Testis (tissue), 2 donors: Measurements from ENCODE around the gene SMAD3.

Source experiments
- POLR2A ChIP-seq: fragments of 450-650 bp; IDR thresholded peaks from one replicate; pipeline ENCODE4 v1.6.1; 2017; ENCODE audit warnings: antibody characterized with exemption, mild to moderate bottlenecking, moderate library complexity
- TF ChIP-seq, protein P1 (sequence below), 3 experiments: fragments of 450-650 bp in 2 of 3; fragments of 200-600 bp in 1 of 3; sonication (generic) in 1 of 3; IDR thresholded peaks; one replicate each; pipeline ENCODE4 v1.5.1; 2016 to 2019; ENCODE audit warnings: antibody characterized with exemption in 3 of 3, mild to moderate bottlenecking in 2 of 3, moderate library complexity in 1 of 3

DNA sequence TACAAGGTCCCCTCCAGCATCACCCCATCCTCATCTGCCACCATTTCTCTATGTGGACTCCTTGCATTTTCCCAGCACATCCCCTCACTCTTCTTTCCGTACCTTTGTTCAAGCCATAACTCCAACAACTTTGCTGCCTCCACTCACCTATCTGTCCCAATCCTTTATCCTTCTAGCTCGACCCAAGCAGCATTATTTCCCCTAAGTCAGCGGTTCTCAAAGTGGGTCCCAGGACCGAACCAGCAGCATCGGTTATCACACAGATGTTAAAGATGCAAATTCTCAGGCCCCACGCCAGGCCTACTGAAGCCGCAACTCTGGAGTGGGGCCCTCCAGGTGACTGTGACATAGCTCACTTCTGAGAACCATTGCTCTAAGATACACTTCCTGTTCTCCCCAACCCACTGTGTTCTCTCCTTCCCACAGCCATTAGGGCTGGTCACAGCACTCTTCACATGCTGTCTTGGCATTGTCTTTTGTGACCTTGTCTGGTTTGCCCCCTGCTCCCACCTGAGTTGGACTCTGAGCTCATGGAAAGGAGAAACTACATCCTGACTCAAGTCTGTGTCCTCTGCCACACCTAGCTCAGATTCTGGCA, 132.9 kb downstream of the SMAD3 start:
- TF ChIP-seq, protein P1, sequence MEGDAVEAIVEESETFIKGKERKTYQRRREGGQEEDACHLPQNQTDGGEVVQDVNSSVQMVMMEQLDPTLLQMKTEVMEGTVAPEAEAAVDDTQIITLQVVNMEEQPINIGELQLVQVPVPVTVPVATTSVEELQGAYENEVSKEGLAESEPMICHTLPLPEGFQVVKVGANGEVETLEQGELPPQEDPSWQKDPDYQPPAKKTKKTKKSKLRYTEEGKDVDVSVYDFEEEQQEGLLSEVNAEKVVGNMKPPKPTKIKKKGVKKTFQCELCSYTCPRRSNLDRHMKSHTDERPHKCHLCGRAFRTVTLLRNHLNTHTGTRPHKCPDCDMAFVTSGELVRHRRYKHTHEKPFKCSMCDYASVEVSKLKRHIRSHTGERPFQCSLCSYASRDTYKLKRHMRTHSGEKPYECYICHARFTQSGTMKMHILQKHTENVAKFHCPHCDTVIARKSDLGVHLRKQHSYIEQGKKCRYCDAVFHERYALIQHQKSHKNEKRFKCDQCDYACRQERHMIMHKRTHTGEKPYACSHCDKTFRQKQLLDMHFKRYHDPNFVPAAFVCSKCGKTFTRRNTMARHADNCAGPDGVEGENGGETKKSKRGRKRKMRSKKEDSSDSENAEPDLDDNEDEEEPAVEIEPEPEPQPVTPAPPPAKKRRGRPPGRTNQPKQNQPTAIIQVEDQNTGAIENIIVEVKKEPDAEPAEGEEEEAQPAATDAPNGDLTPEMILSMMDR (IDR thresholded peaks at IDR 0.05): no peak
- TF ChIP-seq POLR2A: no peak
